Fibroblast of lung (primary cell): ENCODE results near the gene TUBA1B. TPM values are rescaled to one million over a fixed set of nuclear protein-coding genes. Genes with fewer than 3 reads are reported as not detected.

Source experiments
- DNase-seq, 2 donors: peaks; one replicate each; pipeline versions ENCODE4 v3.0.0 to v3.0.0-alpha.2; 2010; ENCODE audit warnings: low read depth in 2 of 2
- H2AFZ ChIP-seq: 2 replicates; pipeline ENCODE4 v1.5.1; 2012; ENCODE audit warnings: low read length, control low read depth, inconsistent platforms
- H3K27ac ChIP-seq: 2 replicates; pipeline ENCODE4 v1.5.1; 2011; ENCODE audit warnings: low read length, control low read depth; ENCODE audit not compliant: insufficient read depth
- H3K27me3 ChIP-seq: 2 replicates; pipeline ENCODE4 v1.5.1; 2011; ENCODE audit warnings: mild to moderate bottlenecking, low read length; ENCODE audit not compliant: control insufficient read depth, insufficient read depth
- H3K36me3 ChIP-seq: 2 replicates; pipeline ENCODE4 v1.5.1; 2011; ENCODE audit warnings: low read length; ENCODE audit not compliant: control insufficient read depth, insufficient read depth
- H3K4me1 ChIP-seq: 2 replicates; pipeline ENCODE4 v1.5.1; 2011; ENCODE audit warnings: low read length; ENCODE audit not compliant: control insufficient read depth, insufficient read depth; ENCODE audit errors: extremely low read depth
- H3K4me2 ChIP-seq: 2 replicates; pipeline ENCODE4 v1.5.1; 2011; ENCODE audit warnings: low read length, control low read depth; ENCODE audit not compliant: insufficient read depth; ENCODE audit errors: extremely low read depth
- H3K4me3 ChIP-seq, 4 experiments: fragments of 200-600 bp in 1 of 4; sonication (generic) in 1 of 4; replicated peaks in 1 of 4; 2 replicates each; pipeline ENCODE4 v1.5.1; 2011 to 2016; ENCODE audit warnings: low read length in 4 of 4, low read depth in 3 of 4, mild to moderate bottlenecking in 3 of 4, control low read depth in 2 of 4, inconsistent platforms in 1 of 4, mixed read lengths in 1 of 4; ENCODE audit not compliant: insufficient read depth in 1 of 4; ENCODE audit errors: control extremely low read depth in 1 of 4
- H3K79me2 ChIP-seq: 2 replicates; pipeline ENCODE4 v1.5.1; 2012; ENCODE audit warnings: mild to moderate bottlenecking, low read length, inconsistent platforms; ENCODE audit not compliant: control insufficient read depth, insufficient read depth
- H3K9ac ChIP-seq: 2 replicates; pipeline ENCODE4 v1.5.1; 2011; ENCODE audit warnings: mild to moderate bottlenecking, low read length, control low read depth; ENCODE audit not compliant: insufficient read depth
- H3K9me3 ChIP-seq: 2 replicates; pipeline ENCODE4 v1.5.1; 2012; ENCODE audit warnings: low read depth, low read length; ENCODE audit not compliant: control insufficient read depth, insufficient read depth
- H4K20me1 ChIP-seq: 2 replicates; pipeline ENCODE4 v1.5.1; 2011; ENCODE audit warnings: low read length; ENCODE audit not compliant: control insufficient read depth, insufficient read depth; ENCODE audit errors: extremely low read depth
- EZH2 ChIP-seq: IDR thresholded peaks from 2 replicates; pipeline ENCODE4 v1.5.1; 2012; ENCODE audit warnings: low read length, control low read depth, mild to moderate bottlenecking; ENCODE audit errors: missing control alignments
- polyA plus RNA-seq, 2 donors: library from polyadenylated mRNA; depleted of rRNA in 1 of 2; stranded (reverse) in 1 of 2; unstranded in 1 of 2; fragments of >200 nt; gene quantifications; 2 replicates each; pipeline ENCODE4 v1.2.1, GENCODE V29; 2011 to 2012; ENCODE audit warnings: missing spikeins in 1 of 2
- total RNA-seq: library from RNA; depleted of rRNA; stranded (reverse); fragments of >200 nt; gene quantifications from 2 replicates; pipeline ENCODE4 v1.2.1, GENCODE V29; 2014
- TF ChIP-seq, protein P1 (sequence below), 2 donors: IDR thresholded peaks in 1 of 2; conservative IDR thresholded peaks in 1 of 2; 1 replicate in 1 of 2; 2 replicates in 1 of 2; pipeline ENCODE4 v1.5.1; 2011 to 2012; ENCODE audit warnings: low read length in 2 of 2, control low read depth in 1 of 2, inconsistent platforms in 1 of 2, low read depth in 1 of 2, mild to moderate bottlenecking in 1 of 2

Gene TUBA1B
- total and polyA plus RNA-seq, 2 donors (not counting 1 experiment from before 2014, with no cell fraction given) = 1,258 to 3,083 TPM

DNA sequence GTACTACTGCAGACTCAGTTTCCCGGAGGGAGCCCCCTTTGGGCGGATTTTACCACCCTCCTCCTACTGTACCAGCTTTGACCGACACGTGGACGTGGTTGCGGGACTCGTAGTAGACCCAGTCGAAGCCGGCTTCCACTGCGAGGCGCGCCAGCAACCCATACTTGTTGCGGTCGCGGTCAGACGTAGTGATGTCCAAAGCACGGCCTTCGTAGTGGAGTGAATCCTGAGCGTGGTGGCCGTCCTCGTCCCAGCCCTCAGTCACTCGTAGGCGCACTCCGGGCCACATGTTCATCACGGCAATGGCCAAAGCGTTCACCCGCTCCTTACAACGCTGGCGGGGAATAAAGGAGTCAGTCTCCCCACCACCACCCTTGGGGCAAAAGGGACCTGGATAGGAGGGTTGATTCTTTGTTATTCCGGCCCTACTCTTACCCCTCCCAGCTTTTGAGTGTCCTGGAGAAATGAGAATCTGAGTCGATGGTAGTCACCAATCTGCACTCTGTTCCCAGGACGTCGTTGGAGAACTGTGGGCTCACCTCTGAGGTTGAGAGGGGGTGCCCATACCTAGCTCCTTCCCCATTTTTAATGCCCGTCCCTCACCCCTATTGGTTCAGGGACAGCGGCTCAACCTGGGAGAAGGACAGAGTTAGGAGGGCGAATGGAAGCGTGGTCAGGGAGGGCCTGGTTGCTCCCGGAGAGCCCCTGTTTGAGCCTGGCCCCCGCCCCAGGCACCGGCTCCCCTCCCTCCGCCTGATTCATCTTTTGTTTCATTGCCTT lies 39.9 kb downstream of the TUBA1B start:
- H3K27ac ChIP-seq = no peak overlapping the region
- peak overlapping the region in 1 of 4 experiments; percentile 50 for H3K4me3 ChIP-seq
- no peak for TF ChIP-seq EZH2
- TF ChIP-seq, protein P1, sequence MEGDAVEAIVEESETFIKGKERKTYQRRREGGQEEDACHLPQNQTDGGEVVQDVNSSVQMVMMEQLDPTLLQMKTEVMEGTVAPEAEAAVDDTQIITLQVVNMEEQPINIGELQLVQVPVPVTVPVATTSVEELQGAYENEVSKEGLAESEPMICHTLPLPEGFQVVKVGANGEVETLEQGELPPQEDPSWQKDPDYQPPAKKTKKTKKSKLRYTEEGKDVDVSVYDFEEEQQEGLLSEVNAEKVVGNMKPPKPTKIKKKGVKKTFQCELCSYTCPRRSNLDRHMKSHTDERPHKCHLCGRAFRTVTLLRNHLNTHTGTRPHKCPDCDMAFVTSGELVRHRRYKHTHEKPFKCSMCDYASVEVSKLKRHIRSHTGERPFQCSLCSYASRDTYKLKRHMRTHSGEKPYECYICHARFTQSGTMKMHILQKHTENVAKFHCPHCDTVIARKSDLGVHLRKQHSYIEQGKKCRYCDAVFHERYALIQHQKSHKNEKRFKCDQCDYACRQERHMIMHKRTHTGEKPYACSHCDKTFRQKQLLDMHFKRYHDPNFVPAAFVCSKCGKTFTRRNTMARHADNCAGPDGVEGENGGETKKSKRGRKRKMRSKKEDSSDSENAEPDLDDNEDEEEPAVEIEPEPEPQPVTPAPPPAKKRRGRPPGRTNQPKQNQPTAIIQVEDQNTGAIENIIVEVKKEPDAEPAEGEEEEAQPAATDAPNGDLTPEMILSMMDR (conservative IDR thresholded peaks at IDR 0.05 in 1 of 2, IDR thresholded peaks at IDR 0.05 in 1 of 2; ENCODE audit: low read depth in 1 of 2, low read length in 2 of 2) = no peak
- no peak overlapping the region for H3K4me2 ChIP-seq
- H4K20me1 ChIP-seq = no peaks in the 10 kb centered on the region
- peaks cover 21% of the 10 kb centered on the region for H3K27me3 ChIP-seq
- H3K36me3 ChIP-seq = no peaks in the 10 kb centered on the region
- H3K79me2 ChIP-seq = no peaks in the 10 kb centered on the region
- H2AFZ ChIP-seq = no peak overlapping the region
- H3K4me1 ChIP-seq = peaks cover 9% of the 10 kb centered on the region
- H3K9me3 ChIP-seq = no peaks in the 10 kb centered on the region
- no peak overlapping the region for H3K9ac ChIP-seq
- DNase-seq = peak in 1 of 2 donors; percentile 20

DNA sequence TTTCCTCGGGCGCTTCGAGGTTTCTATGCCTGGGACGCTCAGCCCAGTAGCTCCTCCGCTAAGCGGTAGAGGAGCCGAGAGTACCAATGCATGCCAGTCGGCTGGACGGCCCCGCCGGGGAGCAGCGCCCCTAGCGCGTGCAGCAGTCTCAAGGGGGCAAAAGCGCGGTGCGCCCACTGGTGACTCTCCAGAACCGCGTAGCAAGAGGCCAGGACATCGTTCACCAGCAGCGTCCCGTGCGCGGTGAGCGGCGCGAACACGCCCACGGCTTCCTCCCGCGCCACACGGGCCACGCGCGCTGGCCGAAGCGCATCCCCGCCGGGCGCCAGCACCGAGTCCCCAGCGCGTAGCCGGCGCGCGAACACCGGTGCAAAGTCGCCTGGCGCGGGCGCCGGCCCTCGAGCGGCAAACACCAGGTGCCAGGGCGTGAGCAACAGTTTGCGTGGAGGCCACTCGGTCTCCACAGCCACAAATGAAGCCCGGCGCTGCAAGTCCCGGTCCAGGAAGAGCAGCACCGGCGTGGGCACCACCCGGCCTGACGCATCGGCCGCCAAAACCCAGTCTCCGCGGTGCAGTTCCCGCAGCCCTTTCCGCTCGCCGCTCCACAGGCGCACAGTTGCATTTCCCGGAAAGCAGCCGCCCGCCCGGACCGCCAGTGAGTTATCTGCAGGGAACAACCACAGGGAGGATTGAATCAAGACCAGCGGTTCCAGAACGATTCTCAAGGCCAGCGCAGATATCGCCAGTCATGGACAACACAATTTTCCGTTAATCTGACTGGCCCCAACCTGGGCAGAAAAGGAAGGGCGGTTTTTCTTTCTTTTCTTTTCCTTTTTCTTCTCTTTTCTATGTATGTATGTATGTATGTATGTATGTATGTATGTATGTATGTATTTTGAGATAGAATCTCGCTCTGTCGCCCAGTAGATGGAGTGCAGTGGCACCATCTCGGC lies 41.1 kb downstream of the TUBA1B start:
- Histone ChIP-seq H3K36me3 (no peaks in the 10 kb centered on the region), H3K79me2 (no peaks in the 10 kb centered on the region), H3K4me1 (peaks cover 9% of the 10 kb centered on the region), H3K4me2 (peak overlapping the region; percentile 78), H3K9ac (no peak overlapping the region), H4K20me1 (no peaks in the 10 kb centered on the region), H2AFZ (peak overlapping the region; percentile 34), H3K27ac (no peak overlapping the region), H3K4me3 (peak overlapping the region in 3 of 4 experiments; percentile 36 to 51 (median 37)), H3K9me3 (no peaks in the 10 kb centered on the region), H3K27me3 (peaks cover 20% of the 10 kb centered on the region)
- peak; percentile 36 to 57 for DNase-seq
- TF ChIP-seq, protein P1 (conservative IDR thresholded peaks at IDR 0.05 in 1 of 2, IDR thresholded peaks at IDR 0.05 in 1 of 2; ENCODE audit: low read depth in 1 of 2, low read length in 2 of 2) = peak in 1 of 2 donors; percentile 27
- no peak for TF ChIP-seq EZH2

DNA sequence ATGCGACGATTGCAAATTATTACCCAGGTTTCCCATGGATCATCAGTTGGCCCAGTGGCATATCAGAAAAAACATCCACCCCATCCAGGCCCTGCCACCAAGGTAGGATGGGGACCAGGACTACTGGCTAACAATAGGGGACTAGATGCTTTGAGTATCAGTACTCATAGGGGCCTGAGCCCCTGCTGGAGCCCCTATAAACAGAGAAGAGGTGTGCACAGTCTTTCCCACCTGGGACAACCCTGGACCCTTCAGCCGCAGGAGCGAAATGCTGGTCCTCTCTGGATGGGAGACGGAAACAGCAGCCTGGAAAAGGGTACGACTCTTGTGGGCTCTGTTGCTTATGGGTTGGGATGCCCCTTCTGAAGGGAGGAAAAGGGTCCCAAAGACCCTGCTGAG lies 42.3 kb downstream of the TUBA1B start:
- no peak for DNase-seq
- TF ChIP-seq EZH2 = no peak
- TF ChIP-seq, protein P1 (conservative IDR thresholded peaks at IDR 0.05 in 1 of 2, IDR thresholded peaks at IDR 0.05 in 1 of 2; ENCODE audit: low read depth in 1 of 2, low read length in 2 of 2) = no peak
- no peaks in the 10 kb centered on the region for H3K9me3 ChIP-seq

More for the DNA sequence above, 42.3 kb downstream of the TUBA1B start:
- Histone ChIP-seq H3K4me3 (no peak overlapping the region), H4K20me1 (no peaks in the 10 kb centered on the region), H3K27me3 (peaks cover 10% of the 10 kb centered on the region), H2AFZ (no peak overlapping the region), H3K4me1 (peaks cover 5% of the 10 kb centered on the region), H3K4me2 (no peak overlapping the region), H3K9ac (no peak overlapping the region), H3K27ac (no peak overlapping the region), H3K79me2 (no peaks in the 10 kb centered on the region), H3K36me3 (no peaks in the 10 kb centered on the region)
